Activated CD4-positive, alpha-beta T cell treated with anti-CD3 and anti-CD28 coated beads for 48 hours (primary cell): Measurements from ENCODE around the gene CD40LG.

Source experiments
- DNase-seq: peaks from one replicate; pipeline ENCODE4 v3.0.0-alpha.2; 2020

The CD40LG gene

GRCh38 chrX:136647677-136648360 lies at the start of gene CD40LG:
CD40LG (plus strand) TSS chrX:136648158; CDS start chrX:136648249, 91 bp downstream.
- DNase-seq, result peak; percentile 55

- DNase-seq, result peak; percentile 52
Observed at GRCh38 chrX:136598631-136599030, 49.3 kb upstream of the CD40LG start.

DNA sequence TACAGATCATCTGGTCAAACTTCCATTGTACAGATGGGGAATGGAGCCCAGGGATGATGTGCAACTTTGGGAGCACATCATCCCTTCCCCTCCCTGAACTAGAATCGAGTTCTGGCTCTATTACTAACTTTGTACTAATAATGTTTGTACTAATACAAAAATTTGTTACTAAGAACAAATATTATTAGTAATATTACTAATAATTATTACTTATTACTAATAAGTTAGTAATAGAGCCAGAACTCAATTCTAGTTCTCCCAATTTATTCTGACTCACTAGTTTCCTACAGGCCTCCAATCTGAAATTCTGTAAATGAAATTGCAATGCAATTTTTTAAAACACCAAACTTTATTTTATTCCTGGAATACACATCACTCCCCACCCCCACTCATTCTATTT lies 47.9 kb upstream of the CD40LG start:
- no peak for DNase-seq

DNA sequence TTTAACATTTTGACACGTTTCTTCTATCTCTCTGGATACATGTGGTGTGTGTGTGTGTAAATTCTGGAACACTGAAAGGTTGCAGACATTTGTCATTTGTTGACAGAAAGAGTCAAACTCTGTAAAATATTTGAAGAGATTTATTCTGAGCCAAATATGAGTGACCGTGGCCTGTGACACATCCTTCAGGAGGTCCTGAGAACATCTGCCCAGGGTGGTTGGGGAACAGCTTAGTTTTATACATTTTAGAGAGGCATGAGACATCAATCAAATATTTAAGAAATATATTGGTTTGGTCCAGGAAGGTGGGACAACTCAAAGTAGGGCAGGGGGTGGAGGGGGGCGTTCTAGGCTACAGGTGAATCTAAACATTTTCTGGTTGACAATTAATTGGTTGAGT lies 40.7 kb upstream of the CD40LG start:
- no peak for DNase-seq

DNA sequence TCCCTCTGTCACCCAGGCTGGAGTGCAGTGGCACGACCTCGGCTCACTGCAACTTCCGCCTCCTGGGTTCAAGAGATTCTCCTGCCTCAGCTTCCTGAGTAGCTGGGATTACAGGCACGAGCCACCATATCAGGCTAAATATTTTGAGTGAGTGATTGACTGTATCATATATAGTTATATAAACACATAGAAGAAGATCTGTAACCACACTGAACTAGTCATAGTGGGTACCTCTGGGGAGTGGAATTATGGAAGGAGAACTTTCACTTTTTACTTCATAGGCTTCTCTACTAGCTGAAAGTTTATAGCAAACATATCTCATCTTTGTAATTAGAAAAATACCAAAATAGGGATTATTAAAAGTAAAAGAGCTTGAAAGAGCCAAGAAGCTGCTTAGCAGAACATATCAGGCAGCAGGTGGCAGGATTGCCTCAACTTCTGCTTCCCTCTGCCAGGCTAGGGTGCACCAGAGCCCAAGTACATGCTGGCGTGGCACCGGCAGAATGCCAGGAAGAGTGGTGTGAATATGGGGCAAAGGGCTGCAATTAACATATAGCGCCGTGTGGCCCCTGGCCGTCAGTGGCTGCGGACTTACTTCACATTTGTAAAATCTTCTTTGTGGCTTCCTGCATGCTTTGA lies 39.5 kb upstream of the CD40LG start:
- DNase-seq, result peak; percentile 61

- DNase-seq, result peak; percentile 36
Observed at GRCh38 chrX:136616987-136617685, 30.8 kb upstream of the CD40LG start.

- peak; percentile 60 for DNase-seq
Observed at GRCh38 chrX:136619899-136620505, 28.0 kb upstream of the CD40LG start.

DNA sequence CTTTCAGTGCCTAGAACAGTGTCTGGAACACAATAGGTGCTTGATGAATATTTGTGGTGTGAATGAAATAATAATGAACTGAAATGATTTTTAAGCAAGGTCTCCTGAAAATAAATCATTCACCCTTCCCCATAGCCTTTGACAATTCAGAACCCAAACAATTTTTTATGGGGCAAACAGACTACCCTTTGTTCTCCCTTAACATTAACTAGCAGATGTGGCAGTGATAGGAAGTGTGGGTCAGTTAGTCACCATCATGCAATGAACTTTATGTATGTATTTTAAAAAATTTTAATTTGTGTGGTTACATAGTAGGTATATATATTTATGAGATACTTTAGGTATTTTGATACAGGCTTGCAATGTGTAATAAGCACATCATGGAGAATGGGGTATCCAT lies 27.2 kb upstream of the CD40LG start:
- no peak for DNase-seq

GRCh38 chrX:136622568-136622967 lies 25.4 kb upstream of the CD40LG start:
- DNase-seq, result no peak

DNA sequence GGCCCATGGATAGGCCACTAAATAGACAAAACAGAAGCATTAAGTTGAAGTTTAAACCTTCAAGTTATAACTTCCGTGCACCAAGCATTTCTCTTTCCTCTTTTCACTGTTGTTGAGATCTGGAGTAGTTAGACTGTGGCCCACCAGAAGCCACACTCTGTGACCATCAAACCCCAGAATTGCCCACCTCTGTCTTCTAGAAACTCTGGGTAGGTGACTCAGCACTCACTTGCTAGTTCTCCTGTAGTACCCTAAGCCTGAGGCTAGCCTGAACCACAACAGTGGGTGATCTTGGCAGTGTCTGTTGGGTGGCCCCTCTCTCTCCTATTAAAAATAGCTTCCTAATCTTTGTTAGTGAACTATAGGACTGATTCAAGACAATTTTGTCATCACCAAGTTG lies 24.6 kb upstream of the CD40LG start:
- DNase-seq, result no peak

GRCh38 chrX:136625246-136625645 lies 22.7 kb upstream of the CD40LG start:
- no peak for DNase-seq

GRCh38 chrX:136626237-136626636 lies 21.7 kb upstream of the CD40LG start:
- no peak for DNase-seq

- no peak for DNase-seq
Observed at GRCh38 chrX:136626891-136627290, 21.1 kb upstream of the CD40LG start.

DNA sequence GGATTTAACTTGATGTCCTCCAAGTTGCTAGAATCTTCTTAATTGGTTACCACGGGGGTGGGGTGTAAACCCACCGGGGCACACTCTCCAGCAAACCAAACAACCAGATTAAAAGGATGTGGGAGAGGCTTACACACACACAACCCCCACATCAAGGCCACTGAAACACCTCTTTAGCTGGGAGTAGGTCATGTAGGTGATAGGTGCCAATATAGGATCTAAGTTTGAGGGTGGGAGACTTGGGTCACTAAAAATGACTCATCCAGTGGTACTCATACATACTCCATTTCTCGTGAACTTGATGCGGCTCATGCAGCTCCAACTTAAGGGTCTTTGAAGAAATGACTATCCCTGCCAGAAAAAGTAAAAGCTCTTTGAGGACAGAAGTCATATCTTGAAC lies 20.5 kb upstream of the CD40LG start:
- DNase-seq, result peak; percentile 43

DNA sequence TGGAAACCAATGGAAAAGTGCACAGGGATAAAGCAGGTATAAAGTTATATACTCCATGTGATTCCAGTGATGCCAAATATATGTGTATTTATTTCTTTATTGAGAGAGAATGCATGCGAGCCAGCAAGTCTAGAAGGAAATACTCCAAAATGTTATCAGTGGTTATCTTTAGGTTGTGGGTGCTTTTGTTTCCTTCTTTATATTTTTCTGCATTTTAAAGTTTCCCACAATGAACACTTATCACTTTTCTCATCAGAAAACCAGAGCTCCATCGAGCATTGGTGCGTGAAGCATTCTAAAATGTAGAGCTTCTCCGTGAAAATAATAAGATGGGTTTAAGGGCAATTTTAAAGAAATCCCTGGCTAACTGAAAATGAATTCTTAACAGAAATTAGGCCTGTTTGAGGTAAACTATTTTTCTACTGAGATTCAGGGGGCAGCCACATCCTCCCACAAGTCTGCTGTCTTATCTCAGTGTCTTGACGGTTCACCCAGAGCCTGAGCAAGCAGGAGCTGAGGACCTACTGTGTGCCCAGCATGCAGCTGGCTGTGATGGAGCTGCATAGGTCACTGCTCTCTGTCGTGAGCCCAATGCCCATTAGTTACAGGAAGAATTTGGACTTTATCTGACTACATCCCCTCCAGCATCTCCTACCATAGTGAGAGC lies 18.7 kb upstream of the CD40LG start:
- no peak for DNase-seq

DNA sequence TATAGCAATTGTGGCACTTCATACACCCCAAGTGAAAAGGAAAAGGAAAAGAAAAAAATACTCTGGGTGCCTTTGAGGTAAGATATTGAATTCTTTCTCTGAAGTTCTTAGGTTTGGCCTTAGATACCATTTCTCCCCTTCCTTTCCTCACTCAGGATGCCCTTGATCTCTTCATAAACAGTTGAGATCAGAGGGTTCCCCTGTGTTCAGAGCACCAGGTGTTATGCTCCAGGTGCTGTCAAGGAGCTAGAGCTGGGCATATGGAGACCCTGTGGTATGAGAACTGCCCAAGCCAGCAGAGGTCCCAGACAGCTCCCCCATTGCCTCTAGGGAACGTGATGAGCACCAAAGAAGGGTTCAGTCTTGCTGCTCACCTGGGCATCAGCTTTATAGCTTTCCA lies 17.1 kb upstream of the CD40LG start:
- DNase-seq, result no peak

DNA sequence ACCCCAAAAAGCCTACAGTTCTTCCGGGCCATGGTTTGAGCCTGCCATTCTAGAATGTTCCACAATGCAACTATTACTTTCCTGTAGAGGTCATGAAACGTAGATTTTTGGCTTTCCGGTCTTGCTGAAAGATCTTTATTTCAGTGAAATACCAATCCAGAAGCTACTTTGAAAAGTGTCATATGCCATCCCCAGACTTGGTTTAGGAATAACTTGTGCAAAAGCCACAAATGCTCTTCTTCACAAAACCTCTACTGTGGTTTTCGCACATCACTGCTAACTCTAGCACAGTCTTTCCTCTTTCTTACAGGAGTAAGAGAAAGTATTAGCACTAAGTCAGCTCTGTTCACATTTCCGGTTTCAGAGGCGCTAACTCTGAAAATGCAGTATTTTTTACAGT lies 12.7 kb upstream of the CD40LG start:
- DNase-seq, result no peak

GRCh38 chrX:136636121-136636520 lies 11.8 kb upstream of the CD40LG start:
- DNase-seq, result no peak

DNA sequence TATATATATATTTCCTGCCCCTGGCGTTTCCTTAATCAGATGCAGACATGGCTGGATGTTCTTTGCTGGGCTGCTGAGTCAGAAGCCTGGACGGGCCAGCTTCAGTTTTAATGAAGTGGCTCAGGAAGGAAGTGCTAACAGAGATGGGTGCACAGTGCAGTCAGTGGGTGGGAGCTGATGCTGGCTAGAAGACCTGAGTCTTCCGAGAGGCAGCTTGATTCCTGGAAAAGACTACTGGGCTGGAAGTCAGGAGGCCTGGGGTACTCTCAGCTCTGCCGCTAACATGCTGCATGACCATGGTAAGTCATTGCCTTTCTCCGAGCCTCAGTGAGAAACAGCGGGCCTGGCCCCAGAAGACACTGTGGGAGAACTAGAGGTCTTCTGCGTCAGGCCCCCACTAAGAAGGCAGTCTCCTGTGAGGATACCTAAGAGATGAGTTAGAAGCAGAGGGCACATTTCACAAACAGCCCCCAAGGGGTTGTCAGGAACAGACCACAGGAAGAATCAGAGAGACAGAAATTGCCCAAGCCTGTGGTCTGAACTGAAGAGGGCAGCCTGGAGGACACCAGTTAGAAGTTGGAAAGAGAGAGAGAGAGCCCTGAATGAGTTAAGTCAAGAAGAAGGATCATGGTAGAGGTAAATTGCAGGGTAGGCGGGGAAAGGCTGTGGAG lies 8.3 kb upstream of the CD40LG start:
- DNase-seq, result no peak

- DNase-seq, result no peak
Observed at GRCh38 chrX:136643243-136643642, 4.7 kb upstream of the CD40LG start.

DNA sequence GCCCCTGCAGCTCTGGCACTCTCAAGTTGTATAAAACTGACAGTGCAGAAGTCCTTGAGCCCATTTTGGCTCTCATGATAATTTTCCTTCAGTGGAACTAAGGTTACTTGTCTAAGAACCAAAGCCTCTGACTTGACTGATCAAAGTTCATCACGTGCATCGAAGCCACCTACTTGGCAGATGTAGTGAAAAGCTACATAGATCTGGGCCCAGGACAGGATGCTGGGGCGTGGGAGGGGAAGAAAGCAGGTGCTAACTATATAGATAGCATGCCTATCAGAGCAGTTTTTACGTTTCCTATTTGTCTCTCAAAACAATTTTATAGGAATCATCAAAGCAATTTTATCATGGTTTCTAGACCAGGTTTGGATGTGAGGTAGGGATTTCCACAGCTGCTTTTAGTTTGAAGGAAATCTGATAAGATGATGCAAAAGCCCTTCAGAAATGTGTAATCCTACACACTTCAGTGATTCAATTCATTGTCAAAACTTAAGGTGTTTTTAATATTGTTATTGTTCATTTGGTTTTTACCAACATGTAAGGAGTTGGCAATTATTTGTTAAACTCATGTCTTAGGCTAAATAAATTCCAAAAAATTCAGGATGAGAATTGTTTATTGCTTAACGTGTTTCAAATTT lies 1.2 kb upstream of the CD40LG start:
- DNase-seq, result peak; percentile 75

DNA sequence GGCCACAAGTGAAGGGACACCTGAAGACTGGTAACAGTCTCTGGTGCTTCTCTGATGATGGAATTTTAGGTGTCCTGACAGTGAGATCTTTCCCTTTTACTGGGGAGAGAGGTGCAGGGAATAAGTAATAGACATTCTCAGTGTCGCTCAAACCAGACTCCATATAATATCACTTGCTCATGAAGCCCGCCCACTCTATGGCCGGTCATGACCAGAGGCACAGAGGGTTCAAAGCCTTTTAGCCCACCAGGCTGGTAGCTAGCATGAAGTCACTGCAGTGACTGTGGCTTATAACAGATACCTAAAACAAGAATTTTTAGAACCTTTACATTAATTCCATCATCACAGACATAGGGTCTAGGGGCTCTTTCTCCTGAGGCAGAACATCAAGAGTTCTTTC lies 2.9 kb downstream of the CD40LG start:
- no peak for DNase-seq
